Tibial artery (tissue), 4 donors: ENCODE data around the gene MIOX.

Experiments used
- DNase-seq, 2 donors: peaks; one replicate each; pipeline ENCODE4 v3.0.0-alpha.2; 2019
- H3K27ac ChIP-seq, 2 donors: fragments of 200-600 bp; sonication (generic) in 1 of 2; 1 replicate in 1 of 2; 2 replicates in 1 of 2; pipeline ENCODE4 v1.5.1; 2018 to 2019; ENCODE audit warnings: mild to moderate bottlenecking in 1 of 2
- H3K27me3 ChIP-seq, 2 donors: fragments of 200-600 bp; sonication (generic) in 1 of 2; one replicate each; pipeline versions ENCODE4 v1.5.1 to v1.6.0; 2016 to 2019
- H3K36me3 ChIP-seq, 3 donors: fragments of 200-600 bp; sonication (generic) in 2 of 3; one replicate each; pipeline ENCODE4 v1.5.1; 2016 to 2019; ENCODE audit warnings: mild to moderate bottlenecking in 2 of 3
- H3K4me1 ChIP-seq, 4 donors: fragments of 200-600 bp; sonication (generic) in 2 of 4; 1 replicate in 3 of 4; 2 replicates in 1 of 4; pipeline ENCODE4 v1.5.1; 2016 to 2019
- H3K4me3 ChIP-seq, 2 donors: fragments of 200-600 bp; sonication (generic) in 1 of 2; 1 replicate in 1 of 2; 2 replicates in 1 of 2; pipeline ENCODE4 v1.5.1; 2018 to 2019; ENCODE audit warnings: mild to moderate bottlenecking in 2 of 2
- H3K9me3 ChIP-seq, 3 donors: fragments of 200-600 bp; sonication (generic) in 1 of 3; one replicate each; pipeline ENCODE4 v1.5.1; 2016 to 2019
- CTCF ChIP-seq, 2 experiments: fragments of 200-600 bp in 1 of 2; fragments of 450-650 bp in 1 of 2; IDR thresholded peaks; one replicate each; pipeline ENCODE4 v1.5.1; 2017 to 2019; ENCODE audit warnings: antibody characterized with exemption in 2 of 2, mild to moderate bottlenecking in 1 of 2, moderate library complexity in 1 of 2
- intact Hi-C: fragments of 100-400 bp; cut with DNase I; formaldehyde crosslinking; loops from one replicate; pipeline ENCODE4 v1.15.0; 2023; ENCODE audit warnings: low total_unique reads

The MIOX gene

GRCh38 chr22:50468626-50469025, 18.0 kb upstream of the MIOX start:
- Histone ChIP-seq H3K4me3 (no peak overlapping the region), H3K36me3 (peaks cover 40 to 46% (median 42%) of the 10 kb centered on the region in 3 donors), H3K4me1 (peaks cover 5 to 58% (median 41%) of the 10 kb centered on the region in 4 donors), H3K27me3 (no peaks in the 10 kb centered on the region), H3K27ac (no peak overlapping the region), H3K9me3 (no peaks in the 10 kb centered on the region)
- DNase-seq: no peak
- intact Hi-C loops: no loop called here
- no peak for TF ChIP-seq CTCF (IDR thresholded peaks at IDR 0.05)

GRCh38 chr22:50469377-50470305, 17.0 kb upstream of the MIOX start:
- H3K36me3 ChIP-seq: peaks cover 30 to 36% (median 32%) of the 10 kb centered on the region in 3 donors
- H3K9me3 ChIP-seq: no peaks in the 10 kb centered on the region
- intact Hi-C loops: no loop called here
- no peaks in the 10 kb centered on the region for H3K27me3 ChIP-seq
- no peak overlapping the region for H3K4me3 ChIP-seq
- TF ChIP-seq CTCF (IDR thresholded peaks at IDR 0.05): no peak
- peaks cover 5 to 61% (median 44%) of the 10 kb centered on the region in 4 donors for H3K4me1 ChIP-seq
- DNase-seq: no peak
- no peak overlapping the region for H3K27ac ChIP-seq

GRCh38 chr22:50470491-50470890, 16.2 kb upstream of the MIOX start:
- intact Hi-C loops: no loop called here
- Histone ChIP-seq H3K36me3 (peaks cover 22 to 28% (median 23%) of the 10 kb centered on the region in 3 donors), H3K27me3 (no peaks in the 10 kb centered on the region), H3K4me3 (no peak overlapping the region), H3K4me1 (peaks cover 5 to 66% (median 46%) of the 10 kb centered on the region in 4 donors), H3K27ac (no peak overlapping the region), H3K9me3 (no peaks in the 10 kb centered on the region)
- no peak for TF ChIP-seq CTCF (IDR thresholded peaks at IDR 0.05)
- DNase-seq: no peak

- Histone ChIP-seq H3K9me3 (no peaks in the 10 kb centered on the region), H3K27ac (no peak overlapping the region), H3K4me3 (no peak overlapping the region), H3K4me1 (peaks cover 5 to 70% (median 47%) of the 10 kb centered on the region in 4 donors), H3K27me3 (no peaks in the 10 kb centered on the region), H3K36me3 (peaks cover 13 to 19% (median 15%) of the 10 kb centered on the region in 3 donors)
- intact Hi-C loops: no loop called here
- no peak for DNase-seq
- TF ChIP-seq CTCF (IDR thresholded peaks at IDR 0.05): no peak
Observed at GRCh38 chr22:50471197-50471847, 15.3 kb upstream of the MIOX start.

- Histone ChIP-seq H3K4me1 (peaks cover 5 to 70% (median 47%) of the 10 kb centered on the region in 4 donors), H3K36me3 (peaks cover 7 to 13% (median 8%) of the 10 kb centered on the region in 3 donors), H3K9me3 (no peaks in the 10 kb centered on the region), H3K27ac (no peak overlapping the region), H3K4me3 (no peak overlapping the region), H3K27me3 (no peaks in the 10 kb centered on the region)
- no peak for DNase-seq
- intact Hi-C loops: no loop called here
- TF ChIP-seq CTCF (IDR thresholded peaks at IDR 0.05): no peak
Observed at GRCh38 chr22:50471962-50472361, 14.7 kb upstream of the MIOX start.
